Measurements from ENCODE around the gene NDUFS8. TPM values are rescaled to one million over a fixed set of nuclear protein-coding genes. Genes with fewer than 3 reads are reported as not detected.
A peak's percentile ranks its signal among the peaks of the same experiment; 100 is the strongest.

Gene NDUFS8
- total and polyA plus RNA-seq, 2 of the 4 experiments (the other 2 are of a cell fraction), result 85.9 to 131 TPM

DNA sequence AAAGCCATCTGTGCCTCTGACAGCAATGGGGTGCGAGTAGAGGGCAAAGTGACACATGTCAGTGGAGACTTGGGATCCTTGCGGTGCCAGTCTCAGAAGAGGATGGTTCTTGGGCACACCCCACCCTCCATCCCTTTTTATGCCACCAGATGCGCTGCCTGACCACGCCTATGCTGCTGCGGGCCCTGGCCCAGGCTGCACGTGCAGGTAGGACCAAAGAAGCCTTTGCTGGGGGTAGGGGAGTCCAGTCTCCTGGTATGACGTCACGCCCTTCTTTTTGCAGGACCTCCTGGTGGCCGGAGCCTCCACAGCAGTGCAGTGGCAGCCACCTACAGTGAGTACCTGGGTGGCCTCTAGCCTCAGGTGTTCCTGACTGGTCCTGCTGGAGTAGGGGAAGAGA lies 1.5 kb downstream of the NDUFS8 start:
- H3K9ac ChIP-seq (ENCODE audit: low read depth, low read length), result no peak overlapping the region; the same call in 1 of the 2 replicates
- TF ChIP-seq POLR2A (IDR thresholded peaks at IDR 0.05; ENCODE audit: low read depth, low read length) (no peak), FOS (IDR thresholded peaks at IDR 0.05; ENCODE audit: low read depth, low read length) (no peak), MAZ (IDR thresholded peaks at IDR 0.05; ENCODE audit: borderline replicate concordance, low read depth, low read length) (no peak), MAFK (IDR thresholded peaks at IDR 0.05; ENCODE audit: low read depth, low read length) (no peak), ELK1 (IDR thresholded peaks at IDR 0.05; ENCODE audit: borderline replicate concordance, low read depth, low read length) (no peak), CEBPB (IDR thresholded peaks at IDR 0.05; ENCODE audit: low read depth, low read length) (no peak), MXI1 (IDR thresholded peaks at IDR 0.05; ENCODE audit: borderline replicate concordance, low read depth, low read length) (no peak), SMC3 (IDR thresholded peaks at IDR 0.05; ENCODE audit: low read depth, low read length) (no peak), USF2 (IDR thresholded peaks at IDR 0.05; ENCODE audit: low read depth, low read length) (no peak)
- TF ChIP-seq, protein P1, sequence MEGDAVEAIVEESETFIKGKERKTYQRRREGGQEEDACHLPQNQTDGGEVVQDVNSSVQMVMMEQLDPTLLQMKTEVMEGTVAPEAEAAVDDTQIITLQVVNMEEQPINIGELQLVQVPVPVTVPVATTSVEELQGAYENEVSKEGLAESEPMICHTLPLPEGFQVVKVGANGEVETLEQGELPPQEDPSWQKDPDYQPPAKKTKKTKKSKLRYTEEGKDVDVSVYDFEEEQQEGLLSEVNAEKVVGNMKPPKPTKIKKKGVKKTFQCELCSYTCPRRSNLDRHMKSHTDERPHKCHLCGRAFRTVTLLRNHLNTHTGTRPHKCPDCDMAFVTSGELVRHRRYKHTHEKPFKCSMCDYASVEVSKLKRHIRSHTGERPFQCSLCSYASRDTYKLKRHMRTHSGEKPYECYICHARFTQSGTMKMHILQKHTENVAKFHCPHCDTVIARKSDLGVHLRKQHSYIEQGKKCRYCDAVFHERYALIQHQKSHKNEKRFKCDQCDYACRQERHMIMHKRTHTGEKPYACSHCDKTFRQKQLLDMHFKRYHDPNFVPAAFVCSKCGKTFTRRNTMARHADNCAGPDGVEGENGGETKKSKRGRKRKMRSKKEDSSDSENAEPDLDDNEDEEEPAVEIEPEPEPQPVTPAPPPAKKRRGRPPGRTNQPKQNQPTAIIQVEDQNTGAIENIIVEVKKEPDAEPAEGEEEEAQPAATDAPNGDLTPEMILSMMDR (conservative IDR thresholded peaks at IDR 0.05; ENCODE audit: low read depth, low read length), result no peak
- H2BK5ac ChIP-seq (ENCODE audit: low read depth, low read length, poor library complexity, severe bottlenecking), result no peak overlapping the region
- BruUV-seq (replicated peaks), result no TSS peak
- POLR2A ChIA-PET (ENCODE audit: unreplicated experiment), result interaction anchor here (0.6 kb wide), 1 partner anchor 18 kb away, joined by 3 read pairs; no protein-coding TSS in a partner anchor
- H2BK15ac ChIP-seq (ENCODE audit: low read depth, low read length), result no peak overlapping the region
- H3K4me2 ChIP-seq (ENCODE audit: low read depth, low read length), result peak overlapping the region; percentile 95
- no peak overlapping the region for H3K27ac ChIP-seq (ENCODE audit: insufficient read depth, low read length)
- H4K8ac ChIP-seq (ENCODE audit: low read depth in 2 of 2, low read length in 2 of 2), result peak overlapping the region in 1 of 2 experiments; percentile 30; a peak in 1 of 4 replicates
- H3K9me3 ChIP-seq (ENCODE audit: control insufficient read depth, insufficient read depth, low read length), result no peaks in the 10 kb centered on the region
- H2AFZ ChIP-seq (replicated peaks; ENCODE audit: low read length, poor library complexity), result no peak overlapping the region
- no peak overlapping the region for H2BK20ac ChIP-seq (ENCODE audit: low read depth, low read length)
- no peak overlapping the region for H3K56ac ChIP-seq (ENCODE audit: extremely low read depth, insufficient read depth, low read length)
- intact Hi-C loops (cut with micrococcal nuclease), result no loop called here
- H3K27me3 ChIP-seq (ENCODE audit: control insufficient read depth, insufficient read depth, low read length), result no peaks in the 10 kb centered on the region
- no peak overlapping the region for H2BK120ac ChIP-seq (ENCODE audit: low read depth, low read length)
- H3K18ac ChIP-seq (ENCODE audit: low read depth, low read length), result no peak overlapping the region
- peak overlapping the region; percentile 70 for H3K4ac ChIP-seq (ENCODE audit: low read depth, low read length)
- DNase-seq (no peak), ATAC-seq (ENCODE audit: low read depth) (no peak)
- peaks cover 7% of the 10 kb centered on the region for H3K9me1 ChIP-seq (ENCODE audit: insufficient read depth, low read length)
- H3K79me1 ChIP-seq (ENCODE audit: low read depth in 1 of 2, low read length in 2 of 2), result peaks cover 29 to 55% of the 10 kb centered on the region in 2 experiments
- H3K4me3 ChIP-seq (ENCODE audit: insufficient read depth, low read depth, low read length), result no peak overlapping the region
- H3K4me1 ChIP-seq (ENCODE audit: control insufficient read depth, insufficient read depth, low read length), result peaks cover 28% of the 10 kb centered on the region
- in situ Hi-C loops (cut with MboI; ENCODE audit: low sequenced_read_pairs), result no loop called here
- dilution Hi-C loops (cut with HindIII; ENCODE audit: low sequenced_read_pairs, unreplicated experiment), result no loop called here
- peaks cover 12% of the 10 kb centered on the region for H3K36me3 ChIP-seq (ENCODE audit: control insufficient read depth, insufficient read depth, low read length)
- WGBS, 2 experiments (ENCODE audit: extremely low coverage in 2 of 2, insufficient read length in 1 of 2), result 100% methylated on average over 2 of the region's 9 CpGs; no CpG with 5 or more reads in 1 of the 2 experiments
- H4K20me1 ChIP-seq (ENCODE audit: insufficient read depth, low read length), result no peaks in the 10 kb centered on the region
- H3K14ac ChIP-seq (replicated peaks; ENCODE audit: low read depth, low read length), result peak overlapping the region; percentile 37; the same call in 1 of the 2 replicates
- 0 out of 2 replicates have a peak overlapping the region, but pooled peaks have one; percentile 39 for H4K91ac ChIP-seq (ENCODE audit: insufficient read depth, low read depth, low read length)
- no peak overlapping the region for H4K5ac ChIP-seq (ENCODE audit: low read depth, low read length)
- H3K23ac ChIP-seq (ENCODE audit: low read depth, low read length), result no peak overlapping the region
- CTCF ChIA-PET, result no interaction called here
- peak overlapping the region; percentile 32; the same call in 1 of the 2 replicates for H2AK5ac ChIP-seq (ENCODE audit: low read depth, low read length)
- peak overlapping the region; percentile 73 for H2AK9ac ChIP-seq (replicated peaks; ENCODE audit: low read depth, low read length, poor library complexity)
